ENCODE measurements around the gene FCGR2B. TPM values are rescaled to one million over a fixed set of nuclear protein-coding genes. Genes with fewer than 3 reads are reported as not detected.
"Not testable (repeated sequence)": the region's sequence is repeated elsewhere in the genome, so short reads cannot be mapped to it uniquely, and the experiment has no call there.

FCGR2B gene
- total RNA-seq, 4 donors from 2014 or later = 31.3 to 74.9 (median 42.8) TPM

DNA sequence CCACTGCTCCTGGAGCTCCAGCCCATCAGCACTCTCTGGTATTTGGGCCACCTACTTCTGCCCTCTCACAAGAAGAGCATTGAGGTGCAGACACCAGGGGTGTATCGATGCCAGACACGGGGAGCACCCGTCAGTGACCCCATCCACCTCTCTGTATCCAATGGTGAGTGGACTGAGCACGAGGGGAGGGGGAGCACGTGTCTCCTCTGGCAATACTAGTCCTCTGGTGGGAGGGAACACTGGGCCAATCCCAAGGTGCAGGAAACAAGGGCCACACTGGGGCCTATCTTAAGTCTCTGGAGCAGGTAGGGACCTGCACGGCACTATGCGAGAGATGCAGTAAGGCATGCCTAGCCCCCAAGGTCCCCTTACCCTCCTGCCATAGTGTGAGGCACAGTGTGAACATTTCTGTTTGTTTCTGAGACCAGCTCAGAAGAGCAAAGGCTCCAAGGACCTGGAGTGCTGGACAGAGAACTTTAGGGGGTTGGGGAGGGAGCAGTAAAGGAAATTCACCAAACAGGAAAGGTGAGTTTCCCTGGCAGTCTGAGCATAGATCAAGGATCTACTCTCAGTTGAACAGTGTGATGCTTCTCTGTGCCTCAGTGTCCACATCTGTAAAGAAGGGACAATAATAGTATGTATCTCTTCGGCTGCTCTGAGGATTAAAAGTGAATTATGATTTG lies 60.7 kb downstream of the FCGR2B start:
- ATAC-seq (ENCODE audit: low FRiP score) = no peak
- TF ChIP-seq, protein P1, sequence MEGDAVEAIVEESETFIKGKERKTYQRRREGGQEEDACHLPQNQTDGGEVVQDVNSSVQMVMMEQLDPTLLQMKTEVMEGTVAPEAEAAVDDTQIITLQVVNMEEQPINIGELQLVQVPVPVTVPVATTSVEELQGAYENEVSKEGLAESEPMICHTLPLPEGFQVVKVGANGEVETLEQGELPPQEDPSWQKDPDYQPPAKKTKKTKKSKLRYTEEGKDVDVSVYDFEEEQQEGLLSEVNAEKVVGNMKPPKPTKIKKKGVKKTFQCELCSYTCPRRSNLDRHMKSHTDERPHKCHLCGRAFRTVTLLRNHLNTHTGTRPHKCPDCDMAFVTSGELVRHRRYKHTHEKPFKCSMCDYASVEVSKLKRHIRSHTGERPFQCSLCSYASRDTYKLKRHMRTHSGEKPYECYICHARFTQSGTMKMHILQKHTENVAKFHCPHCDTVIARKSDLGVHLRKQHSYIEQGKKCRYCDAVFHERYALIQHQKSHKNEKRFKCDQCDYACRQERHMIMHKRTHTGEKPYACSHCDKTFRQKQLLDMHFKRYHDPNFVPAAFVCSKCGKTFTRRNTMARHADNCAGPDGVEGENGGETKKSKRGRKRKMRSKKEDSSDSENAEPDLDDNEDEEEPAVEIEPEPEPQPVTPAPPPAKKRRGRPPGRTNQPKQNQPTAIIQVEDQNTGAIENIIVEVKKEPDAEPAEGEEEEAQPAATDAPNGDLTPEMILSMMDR (IDR thresholded peaks at IDR 0.05) = no peak
- DNase-seq (ENCODE audit: low spot score) = no peak

- not testable (repeated sequence) for DNase-seq (ENCODE audit: low spot score)
Observed at GRCh38 chr1:161725258-161725907, 62.4 kb downstream of the FCGR2B start.

DNA sequence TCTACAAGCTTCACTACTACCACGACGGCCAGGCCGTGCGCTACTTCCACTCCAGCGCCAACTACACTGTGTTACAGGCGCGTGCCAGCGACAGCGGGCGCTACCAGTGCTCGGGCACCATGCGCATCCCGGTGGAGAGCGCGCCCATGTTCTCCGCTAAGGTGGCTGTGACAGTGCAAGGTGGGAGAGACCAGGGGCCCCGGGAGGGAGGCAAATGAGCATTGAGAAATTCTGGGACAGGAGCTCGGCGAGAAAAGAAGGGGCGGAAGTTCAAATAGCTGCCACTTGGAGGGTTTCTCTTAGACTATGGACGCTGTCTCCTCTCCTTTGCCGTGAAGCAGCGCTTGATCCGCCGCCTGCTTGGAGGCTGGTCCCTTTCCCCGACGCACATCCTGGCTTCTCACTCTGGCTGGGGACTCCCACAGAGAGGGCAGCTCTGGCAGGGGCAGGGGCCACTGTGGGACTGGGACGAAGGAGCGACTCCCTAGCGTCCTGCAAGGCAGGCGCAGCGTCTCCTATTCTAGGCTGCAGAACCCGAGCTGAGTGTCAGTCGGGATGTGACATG lies 63.0 kb downstream of the FCGR2B start:
- no peak for ATAC-seq (ENCODE audit: low FRiP score)
- no peak for DNase-seq (ENCODE audit: low spot score)
- TF ChIP-seq, protein P1 (IDR thresholded peaks at IDR 0.05) = no peak

More at GRCh38 chr1:161725258-161725907, 62.4 kb downstream of the FCGR2B start:
- ATAC-seq (ENCODE audit: low FRiP score) = not testable (repeated sequence)

GRCh38 chr1:161726473-161727255 lies 63.7 kb downstream of the FCGR2B start:
- ATAC-seq (ENCODE audit: low FRiP score) = peak; percentile 90
- TF ChIP-seq, protein P1 (IDR thresholded peaks at IDR 0.05) = no peak
- peak; percentile 81 for DNase-seq (ENCODE audit: low spot score)

DNA sequence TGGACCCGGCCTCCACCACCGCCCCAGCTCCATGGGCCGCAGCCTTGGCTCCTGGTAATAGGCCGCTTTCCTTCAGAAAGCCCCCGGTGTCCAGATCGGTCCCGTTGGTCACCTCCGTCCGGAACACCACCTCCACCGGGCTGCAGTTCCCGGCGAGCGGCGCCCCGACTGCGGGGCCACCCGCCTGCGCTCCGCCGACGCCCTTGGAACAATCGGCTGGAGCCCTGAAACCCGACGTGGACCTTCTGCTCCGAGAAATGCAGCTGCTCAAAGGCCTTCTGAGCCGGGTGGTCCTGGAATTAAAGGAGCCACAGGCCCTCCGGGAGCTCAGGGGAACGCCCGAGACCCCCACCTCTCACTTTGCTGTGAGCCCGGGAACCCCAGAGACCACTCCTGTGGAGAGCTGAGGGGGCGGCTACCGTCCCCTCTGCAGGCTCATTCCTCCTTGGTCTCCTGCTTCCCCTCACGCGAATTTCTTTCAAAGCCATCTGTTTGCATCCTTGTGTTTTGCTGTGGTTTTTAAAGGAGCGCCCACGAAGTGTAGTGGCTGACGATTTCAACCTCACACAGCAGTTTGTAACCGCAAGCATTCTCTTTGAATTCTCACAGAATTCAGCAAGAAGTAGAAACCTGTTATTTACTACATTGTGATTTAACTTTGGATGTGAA lies 64.4 kb downstream of the FCGR2B start:
- TF ChIP-seq, protein P1 (IDR thresholded peaks at IDR 0.05) = no peak
- DNase-seq (ENCODE audit: low spot score) = no peak
- ATAC-seq (ENCODE audit: low FRiP score) = peak; percentile 47

Small RNA genes lying within 50 kb of the gene (small RNA-seq; reads per million reads assigned to genes)
- gene RF00019 = not detected

Other genes with a start within 250 kb of the FCGR2B start
- gene FCGR2A, start 157.7 kb upstream of the FCGR2B start, total RNA-seq = 100 to 1,000 TPM; 118 to 222 (median 130) TPM
- 100 to 1,000 TPM in 1 of 4 donors, 10 to 100 TPM in 2, 1 to 10 TPM in 1; 8.2 to 134 (median 18.8) TPM for gene HSPA6, start 138.6 kb upstream of the FCGR2B start, total RNA-seq
- 10 to 100 TPM; 27.6 to 44.3 (median 29.4) TPM for gene FCGR3A, start 113.3 kb upstream of the FCGR2B start, total RNA-seq
- gene FCGR3B, start 32.0 kb upstream of the FCGR2B start, total RNA-seq = 10 to 100 TPM in 1 of 4 donors, 1 to 10 TPM in 3; 3.7 to 31.4 (median 5.9) TPM
- gene FCRLA, start 44.1 kb downstream of the FCGR2B start, total RNA-seq = under 1 TPM in 2 of 4 donors, not detected in 2; 0.48 to 0.84 TPM
- gene FCRLB, start 58.4 kb downstream of the FCGR2B start, total RNA-seq = 1 to 10 TPM in 2 of 4 donors, under 1 TPM in 2; 0.65 to 2.2 (median 0.98) TPM
- 10 to 100 TPM; 14.8 to 49.2 (median 27.8) TPM for gene DUSP12, start 86.6 kb downstream of the FCGR2B start, total RNA-seq
- gene ATF6, start 103.2 kb downstream of the FCGR2B start, total RNA-seq = 10 to 100 TPM; 30.9 to 38.0 (median 36.1) TPM

All from omental fat pad (tissue), 4 donors.